GM12874 (cell line): ENCODE measurements around the gene MISP.

Source experiments
- TF ChIP-seq, protein P1 (sequence below): IDR thresholded peaks from 2 replicates; pipeline ENCODE4 v1.5.1; 2011; ENCODE audit warnings: low read depth, mild to moderate bottlenecking, control low read depth, low read length, moderate library complexity; ENCODE audit not compliant: insufficient read depth

The MISP gene

DNA sequence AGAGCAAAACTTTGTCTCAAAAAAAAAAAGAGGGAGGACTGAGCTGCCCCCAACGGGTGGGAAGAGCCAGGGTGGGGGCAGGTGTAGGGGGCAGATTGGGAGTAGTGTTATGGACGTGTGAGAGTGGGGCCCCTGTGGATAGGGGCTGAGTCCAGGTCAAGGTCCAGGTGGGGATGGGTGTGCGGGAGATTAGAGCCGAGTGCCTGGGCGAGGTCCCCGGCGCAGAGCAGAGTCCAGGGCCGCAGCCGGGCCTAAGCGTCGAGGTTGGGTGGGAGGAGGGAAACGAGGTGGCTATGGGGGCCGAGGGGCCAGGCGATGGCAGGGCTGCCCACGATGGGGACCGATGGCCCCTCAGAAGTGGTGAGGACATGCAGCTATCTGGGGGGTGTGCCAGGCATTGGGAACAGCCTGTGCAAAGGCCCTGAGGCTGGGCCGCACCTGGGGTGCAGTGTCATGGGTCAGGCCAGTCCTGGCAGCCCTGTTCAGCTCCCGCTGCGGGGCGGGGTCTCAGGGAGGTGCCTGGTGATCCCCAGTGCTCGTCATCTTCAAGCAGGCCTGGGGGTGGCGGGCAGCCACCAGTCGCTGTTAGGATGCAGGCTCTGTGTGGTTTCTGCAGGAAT is 12.3 kb upstream of the MISP start:
- TF ChIP-seq, protein P1, sequence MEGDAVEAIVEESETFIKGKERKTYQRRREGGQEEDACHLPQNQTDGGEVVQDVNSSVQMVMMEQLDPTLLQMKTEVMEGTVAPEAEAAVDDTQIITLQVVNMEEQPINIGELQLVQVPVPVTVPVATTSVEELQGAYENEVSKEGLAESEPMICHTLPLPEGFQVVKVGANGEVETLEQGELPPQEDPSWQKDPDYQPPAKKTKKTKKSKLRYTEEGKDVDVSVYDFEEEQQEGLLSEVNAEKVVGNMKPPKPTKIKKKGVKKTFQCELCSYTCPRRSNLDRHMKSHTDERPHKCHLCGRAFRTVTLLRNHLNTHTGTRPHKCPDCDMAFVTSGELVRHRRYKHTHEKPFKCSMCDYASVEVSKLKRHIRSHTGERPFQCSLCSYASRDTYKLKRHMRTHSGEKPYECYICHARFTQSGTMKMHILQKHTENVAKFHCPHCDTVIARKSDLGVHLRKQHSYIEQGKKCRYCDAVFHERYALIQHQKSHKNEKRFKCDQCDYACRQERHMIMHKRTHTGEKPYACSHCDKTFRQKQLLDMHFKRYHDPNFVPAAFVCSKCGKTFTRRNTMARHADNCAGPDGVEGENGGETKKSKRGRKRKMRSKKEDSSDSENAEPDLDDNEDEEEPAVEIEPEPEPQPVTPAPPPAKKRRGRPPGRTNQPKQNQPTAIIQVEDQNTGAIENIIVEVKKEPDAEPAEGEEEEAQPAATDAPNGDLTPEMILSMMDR, result no peak

DNA sequence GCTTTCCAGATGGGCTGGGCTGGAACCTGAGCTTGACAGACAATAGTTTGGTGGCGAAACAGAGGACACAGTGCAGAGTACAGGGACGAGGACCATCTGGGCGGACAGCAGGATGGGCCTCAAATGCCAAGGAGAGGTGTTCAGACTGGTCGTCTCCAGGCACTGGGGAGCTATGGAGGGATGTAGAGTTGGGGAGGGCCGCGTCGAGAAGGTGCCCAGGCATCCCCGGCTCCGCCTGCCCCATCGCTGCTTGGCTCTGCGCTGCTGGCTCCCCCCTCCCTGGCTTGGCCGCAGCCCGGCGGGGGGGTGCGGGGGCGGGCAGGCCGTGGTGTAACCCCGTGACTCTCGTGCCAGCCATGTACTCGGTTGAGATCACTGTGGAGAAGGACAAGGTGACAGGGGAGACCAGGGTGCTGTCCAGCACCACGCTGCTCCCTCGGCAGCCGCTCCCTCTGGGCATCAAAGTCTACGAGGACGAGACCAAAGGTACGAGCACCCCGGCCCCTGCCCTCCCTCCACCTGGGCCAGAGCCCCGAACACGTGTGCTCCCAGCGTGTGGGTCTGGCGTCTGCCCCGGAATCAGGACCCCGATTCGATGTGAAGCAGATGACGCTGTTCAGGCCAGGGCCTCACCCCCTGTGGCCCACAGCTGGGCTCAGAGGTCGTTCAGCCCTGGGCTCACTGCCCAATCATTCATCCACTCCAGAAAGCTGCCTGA is 10.8 kb upstream of the MISP start:
- TF ChIP-seq, protein P1, result no peak

DNA sequence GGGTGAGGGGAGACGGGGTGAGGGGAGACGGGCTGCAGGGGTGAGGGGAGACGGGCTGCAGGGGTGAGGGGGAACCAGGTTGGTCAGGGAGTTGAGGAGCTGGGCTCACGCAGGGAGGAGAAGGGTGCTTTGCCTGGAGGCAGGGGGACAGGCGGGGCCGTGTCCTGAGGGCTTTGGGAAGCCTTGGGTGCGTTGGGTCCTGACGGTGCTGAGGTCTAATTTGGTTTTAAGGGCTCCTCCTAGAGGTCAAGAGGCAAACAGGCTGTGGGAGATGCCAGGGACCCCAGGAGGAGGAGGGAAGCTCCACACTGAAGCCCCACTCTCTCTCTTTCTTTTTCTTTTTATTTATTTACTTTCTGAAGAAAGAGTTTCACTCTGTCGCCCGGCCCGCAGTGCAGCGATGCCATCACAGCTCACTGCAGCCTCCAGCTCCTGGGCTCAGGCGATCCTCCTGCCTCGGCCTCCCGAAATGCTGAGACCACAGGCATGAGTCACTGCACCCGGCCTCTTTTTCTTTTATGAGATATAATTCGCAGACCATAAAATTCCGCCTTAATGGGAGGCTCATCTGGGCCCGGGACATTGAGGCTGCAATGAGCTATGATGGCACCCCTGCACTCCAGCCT is 9.3 kb upstream of the MISP start:
- TF ChIP-seq, protein P1, result 0 out of 2 replicates have a peak, but pooled peaks have one; percentile 11

DNA sequence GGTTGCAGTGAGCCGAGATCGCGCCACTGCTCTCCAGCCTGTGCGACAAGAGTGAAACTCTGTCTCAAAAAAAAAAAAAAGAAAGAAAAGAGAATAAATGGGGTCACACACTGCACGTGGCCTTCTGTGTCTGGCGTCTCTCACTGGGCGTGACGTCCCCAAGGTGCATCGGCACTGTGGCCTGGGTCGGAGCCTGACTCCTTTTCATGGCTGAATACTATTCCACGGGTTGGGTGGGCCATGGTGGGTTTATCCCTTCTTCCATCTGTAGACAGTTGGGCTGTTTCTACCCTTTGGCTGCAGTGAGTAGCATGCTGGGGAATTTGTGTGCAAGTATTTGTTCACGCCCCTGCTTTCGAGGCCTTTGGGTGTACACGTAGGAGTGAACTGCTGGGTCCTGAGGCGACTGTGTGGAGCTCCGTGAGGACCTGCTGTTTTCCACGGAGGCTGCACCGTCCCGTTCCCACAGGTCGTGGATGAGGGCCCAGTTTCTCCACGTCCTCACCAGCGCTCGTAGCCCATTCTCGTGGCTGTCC is 8.3 kb upstream of the MISP start:
- TF ChIP-seq, protein P1, result no peak

DNA sequence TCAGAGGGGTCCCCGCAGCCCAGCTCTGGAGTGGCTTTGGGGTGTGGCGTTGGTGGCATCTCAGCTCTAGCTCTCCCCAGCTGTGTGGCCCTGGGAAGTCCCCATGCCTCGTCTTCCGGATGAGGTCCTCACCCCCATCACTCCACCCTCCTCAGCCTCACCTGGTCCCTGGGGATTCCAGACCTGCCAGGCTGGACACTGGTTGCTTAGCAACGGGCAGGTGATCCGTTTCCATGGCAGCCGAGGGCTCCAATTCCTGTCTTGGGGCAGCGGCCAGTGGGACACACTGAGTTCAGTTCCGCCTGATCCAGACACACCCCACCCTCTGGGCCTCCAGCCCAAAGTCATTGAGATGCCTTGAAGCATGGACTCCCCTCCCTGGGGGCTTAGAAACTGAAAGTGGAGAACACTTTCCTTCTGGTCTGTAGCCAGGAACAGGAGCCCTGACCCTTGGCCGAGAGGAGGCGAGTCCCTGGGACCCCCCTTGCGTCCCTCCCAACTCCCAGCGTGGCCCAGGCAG is 7.7 kb upstream of the MISP start:
- TF ChIP-seq, protein P1, result no peak

DNA sequence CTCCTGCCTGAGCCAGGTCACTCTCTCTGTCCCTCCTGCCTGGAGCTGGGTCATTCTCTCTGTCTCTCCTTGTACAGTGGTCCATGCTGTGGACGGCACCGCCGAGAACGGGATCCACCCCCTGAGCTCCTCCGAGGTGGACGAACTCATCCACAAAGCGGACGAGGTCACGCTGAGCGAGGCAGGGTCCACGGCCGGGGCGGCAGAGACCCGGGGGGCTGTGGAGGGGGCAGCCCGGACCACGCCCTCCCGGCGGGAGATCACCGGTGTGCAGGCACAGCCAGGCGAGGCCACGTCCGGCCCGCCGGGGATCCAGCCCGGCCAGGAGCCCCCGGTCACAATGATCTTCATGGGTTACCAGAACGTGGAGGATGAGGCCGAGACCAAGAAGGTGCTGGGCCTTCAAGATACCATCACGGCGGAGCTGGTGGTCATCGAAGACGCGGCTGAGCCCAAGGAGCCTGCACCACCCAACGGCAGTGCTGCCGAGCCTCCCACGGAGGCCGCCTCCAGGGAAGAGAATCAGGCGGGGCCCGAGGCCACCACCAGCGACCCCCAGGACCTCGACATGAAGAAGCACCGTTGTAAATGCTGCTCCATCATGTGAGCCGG is 4.6 kb upstream of the MISP start:
- TF ChIP-seq, protein P1, result no peak

DNA sequence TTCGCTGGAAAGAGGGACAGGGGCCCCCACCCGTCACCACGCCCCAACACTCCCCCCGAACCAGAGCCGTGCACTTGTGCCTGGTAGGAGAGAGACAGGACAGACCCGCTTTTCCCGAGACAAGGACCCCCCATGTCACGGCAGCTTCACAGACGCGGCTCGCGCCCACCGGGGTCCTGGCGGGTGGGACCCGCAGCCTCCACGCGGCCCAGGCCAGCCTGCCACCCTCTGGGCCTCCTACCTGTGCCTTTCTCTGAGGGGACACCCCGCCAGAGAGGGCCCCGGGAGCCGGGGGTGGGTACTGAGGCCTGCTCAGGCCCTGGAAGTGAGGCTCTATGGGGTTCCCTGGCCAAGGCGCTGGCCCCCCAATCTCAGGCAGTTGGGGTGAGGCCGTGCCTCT is 4.0 kb upstream of the MISP start:
- TF ChIP-seq, protein P1, result no peak
